Thymus (tissue), 11 donors: ENCODE data around the gene MAP2. TPM values are rescaled to one million over a fixed set of nuclear protein-coding genes. Genes with fewer than 3 reads are reported as not detected.

Experiments used
- DNase-seq, 9 donors: peaks; one replicate each; pipeline ENCODE4 v3.0.0-alpha.2; 2013; ENCODE audit warnings: low spot score in 9 of 9, low read depth in 6 of 9, missing footprints in 1 of 9
- H3K27ac ChIP-seq, 2 donors: one replicate each; pipeline ENCODE4 v1.5.1; 2013; ENCODE audit warnings: control low read depth in 1 of 2, low read depth in 1 of 2, low read length in 1 of 2, mild to moderate bottlenecking in 1 of 2, moderate library complexity in 1 of 2
- H3K27me3 ChIP-seq, 2 donors: one replicate each; pipeline ENCODE4 v1.5.1; 2013; ENCODE audit warnings: low read length in 1 of 2; ENCODE audit not compliant: control insufficient read depth in 2 of 2, insufficient read depth in 1 of 2
- H3K36me3 ChIP-seq, 2 donors: one replicate each; pipeline ENCODE4 v1.5.1; 2013; ENCODE audit warnings: low read length in 1 of 2, mild to moderate bottlenecking in 1 of 2, moderate library complexity in 1 of 2; ENCODE audit not compliant: control insufficient read depth in 2 of 2, insufficient read depth in 2 of 2
- H3K4me1 ChIP-seq, 2 donors: one replicate each; pipeline ENCODE4 v1.5.1; 2013; ENCODE audit warnings: low read length in 2 of 2; ENCODE audit not compliant: control insufficient read depth in 2 of 2, insufficient read depth in 2 of 2
- H3K4me3 ChIP-seq, 2 donors: one replicate each; pipeline ENCODE4 v1.5.1; 2013; ENCODE audit warnings: low read length in 2 of 2, control low read depth in 1 of 2, mild to moderate bottlenecking in 1 of 2
- H3K9me3 ChIP-seq, 2 donors: one replicate each; pipeline ENCODE4 v1.5.1; 2013; ENCODE audit warnings: low read length in 1 of 2, mild to moderate bottlenecking in 1 of 2; ENCODE audit not compliant: control insufficient read depth in 2 of 2, insufficient read depth in 1 of 2
- WGBS: extraction: QIAGEN DNeasy Blood & Tissue Kit; methylation state at CpG from one replicate; pipeline ENCODE4 v1.1.7; 2013; 5-methylcytosine and 5-hydroxymethylcytosine counted together
- polyA plus RNA-seq: library from polyadenylated mRNA; stranded (reverse); fragments of 200-250 nt; gene quantifications from one replicate; pipeline ENCODE4 v1.2.3, GENCODE V29; 2013
- total RNA-seq: library from RNA; stranded (reverse); fragments of 120-200 nt; gene quantifications from one replicate; pipeline ENCODE4 v1.2.4, GENCODE V29; 2013
- donor health status: healthy.

The MAP2 gene
- total and polyA plus RNA-seq, 2 donors = 2.5 to 5.3 TPM

DNA sequence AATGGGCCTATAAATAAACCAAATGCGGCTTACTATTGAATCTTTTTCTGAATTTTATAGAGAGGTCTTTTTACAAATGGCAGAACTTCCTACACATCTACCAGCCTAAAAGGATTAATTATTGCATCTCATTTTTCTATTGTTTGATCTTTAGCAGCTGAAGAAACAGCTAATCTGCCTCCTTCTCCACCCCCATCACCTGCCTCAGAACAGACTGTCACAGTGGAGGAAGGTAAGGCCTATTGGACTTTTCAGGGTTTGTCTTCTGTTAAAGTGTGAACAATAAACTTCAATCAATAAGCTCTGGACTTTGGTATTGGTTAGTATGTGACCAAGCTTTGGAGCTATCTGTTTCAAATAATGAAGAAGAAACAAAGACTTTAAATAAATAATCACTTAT lies 256.7 kb downstream of the MAP2 start:
- Histone ChIP-seq H3K4me3 (no peak overlapping the region), H3K9me3 (no peaks in the 10 kb centered on the region), H3K27ac (no peak overlapping the region), H3K36me3 (no peaks in the 10 kb centered on the region), H3K4me1 (no peaks in the 10 kb centered on the region), H3K27me3 (no peaks in the 10 kb centered on the region)
- WGBS = 96% methylated on average over 1 of the region's 1 CpG
- no peak for DNase-seq

- no peak overlapping the region for H3K4me3 ChIP-seq
- DNase-seq = no peak
- H3K27ac ChIP-seq = no peak overlapping the region
Observed at GRCh38 chr2:209681201-209681735, 257.4 kb downstream of the MAP2 start.

DNA sequence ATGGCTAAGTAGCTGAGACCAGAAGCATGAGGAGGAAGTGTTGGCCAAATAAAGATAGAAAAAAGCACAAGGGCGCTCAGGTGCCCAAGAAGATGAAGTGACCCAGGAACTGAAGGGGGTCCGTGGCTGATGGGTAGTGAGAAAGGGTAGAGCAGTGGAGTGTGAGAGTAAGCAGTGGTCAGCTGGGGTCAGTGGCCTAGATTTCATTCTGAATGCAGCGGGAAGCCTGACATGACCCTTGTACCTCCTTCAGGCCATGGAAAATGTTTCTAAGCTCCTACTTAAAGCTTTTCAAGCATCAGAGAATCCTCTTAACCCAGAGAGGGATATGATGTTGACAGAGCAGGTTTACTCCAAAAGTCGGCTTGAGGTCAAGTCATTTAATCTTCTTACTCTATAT lies 258.8 kb downstream of the MAP2 start:
- no peak for DNase-seq
- H3K4me1 ChIP-seq = no peaks in the 10 kb centered on the region
- 93% methylated on average over 4 of the region's 4 CpGs for WGBS

More at GRCh38 chr2:209681201-209681735, 257.4 kb downstream of the MAP2 start:
- no peaks in the 10 kb centered on the region for H3K4me1 ChIP-seq
- H3K9me3 ChIP-seq = no peaks in the 10 kb centered on the region
- no peaks in the 10 kb centered on the region for H3K36me3 ChIP-seq
- WGBS = 39% methylated on average over 1 of the region's 1 CpG
- no peaks in the 10 kb centered on the region for H3K27me3 ChIP-seq

DNA sequence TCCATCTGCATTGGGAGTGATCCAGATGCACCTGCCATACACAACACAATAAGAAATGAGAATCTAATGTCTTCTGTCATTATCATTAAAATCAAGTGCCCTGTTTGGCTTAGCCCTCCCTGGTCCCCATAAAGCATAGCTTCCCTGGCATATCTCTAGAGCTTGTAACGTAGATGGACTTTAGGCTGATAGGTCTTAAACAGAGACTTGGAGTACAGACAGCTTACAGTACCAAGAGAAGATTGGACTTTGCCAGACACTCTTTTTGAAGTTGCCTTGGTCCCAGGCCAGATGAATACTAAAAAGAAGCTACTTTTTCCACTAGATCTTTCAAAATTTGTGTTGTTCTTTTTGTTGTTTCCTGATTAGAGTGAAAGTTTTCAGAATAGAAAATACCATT lies 261.5 kb downstream of the MAP2 start:
- no peaks in the 10 kb centered on the region for H3K9me3 ChIP-seq
- 68% methylated on average over 1 of the region's 1 CpG for WGBS

More for the DNA sequence above, 258.8 kb downstream of the MAP2 start:
- no peak overlapping the region for H3K4me3 ChIP-seq
- no peaks in the 10 kb centered on the region for H3K27me3 ChIP-seq
- H3K36me3 ChIP-seq = no peaks in the 10 kb centered on the region
- no peaks in the 10 kb centered on the region for H3K9me3 ChIP-seq
- H3K27ac ChIP-seq = no peak overlapping the region

GRCh38 chr2:209685963-209686362 lies 262.1 kb downstream of the MAP2 start:
- Histone ChIP-seq H3K4me1 (no peaks in the 10 kb centered on the region), H3K36me3 (no peaks in the 10 kb centered on the region), H3K4me3 (no peak overlapping the region), H3K27ac (no peak overlapping the region), H3K27me3 (no peaks in the 10 kb centered on the region), H3K9me3 (no peaks in the 10 kb centered on the region)
- WGBS = 90% methylated on average over 4 of the region's 4 CpGs
- DNase-seq = no peak

More for the DNA sequence above, 261.5 kb downstream of the MAP2 start:
- no peaks in the 10 kb centered on the region for H3K27me3 ChIP-seq
- no peaks in the 10 kb centered on the region for H3K4me1 ChIP-seq
- H3K4me3 ChIP-seq = no peak overlapping the region
- no peaks in the 10 kb centered on the region for H3K36me3 ChIP-seq
- DNase-seq = no peak
- H3K27ac ChIP-seq = no peak overlapping the region

DNA sequence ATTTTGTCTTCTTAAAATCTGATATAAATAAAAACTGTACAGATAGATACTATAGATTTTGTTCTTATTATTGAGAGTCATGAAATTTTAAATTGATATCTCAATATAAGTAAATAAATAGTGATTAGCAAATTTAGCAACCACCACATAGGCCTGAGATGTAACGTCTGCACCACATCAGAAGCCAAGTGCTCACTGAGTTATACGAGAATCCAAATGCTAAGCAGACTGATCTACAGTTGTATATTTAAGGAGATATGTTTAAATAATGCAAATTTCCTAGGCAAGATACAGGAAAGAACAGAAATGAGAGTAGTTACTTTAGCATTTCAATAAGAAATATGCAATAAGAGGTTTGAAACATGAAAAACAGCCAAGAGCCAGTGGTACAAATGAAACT lies 262.6 kb downstream of the MAP2 start:
- Histone ChIP-seq H3K36me3 (no peaks in the 10 kb centered on the region), H3K27me3 (no peaks in the 10 kb centered on the region), H3K9me3 (no peaks in the 10 kb centered on the region), H3K27ac (no peak overlapping the region), H3K4me1 (no peaks in the 10 kb centered on the region), H3K4me3 (no peak overlapping the region)
- DNase-seq = no peak
- WGBS = 88% methylated on average over 2 of the region's 2 CpGs

DNA sequence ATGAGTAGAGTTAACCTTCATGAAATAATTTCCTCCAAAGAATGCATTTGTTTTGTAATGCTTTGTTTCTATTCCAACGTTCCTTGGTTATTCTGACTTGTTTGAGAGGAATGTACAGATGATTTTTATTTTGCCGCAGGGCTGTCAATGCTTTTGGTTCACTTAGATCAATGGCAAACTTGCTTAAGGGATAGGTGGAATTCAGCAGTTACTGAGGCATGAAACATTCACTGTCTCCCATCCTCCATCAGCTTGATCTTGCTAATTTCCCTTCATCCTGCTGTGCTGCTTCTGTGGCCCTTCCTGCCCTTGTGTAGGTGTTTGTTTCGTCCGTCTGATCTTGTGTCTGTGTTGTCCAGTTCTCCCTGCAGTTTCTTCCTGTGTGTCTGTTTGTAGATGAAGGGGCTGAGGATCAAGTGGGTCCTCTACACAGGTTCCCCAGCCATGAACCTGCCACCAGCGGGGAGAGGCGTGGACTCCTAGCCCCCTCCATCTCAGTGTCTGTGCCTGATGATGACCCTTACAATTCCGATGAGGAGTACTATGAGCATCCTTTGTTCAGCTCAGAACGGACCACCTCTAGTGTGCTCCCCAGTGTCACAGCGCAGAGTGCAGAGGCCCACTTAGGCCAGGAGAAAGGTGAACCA lies 263.6 kb downstream of the MAP2 start:
- no peaks in the 10 kb centered on the region for H3K36me3 ChIP-seq
- DNase-seq = no peak
- H3K4me1 ChIP-seq = no peaks in the 10 kb centered on the region
- no peaks in the 10 kb centered on the region for H3K9me3 ChIP-seq
- no peak overlapping the region for H3K4me3 ChIP-seq
- H3K27ac ChIP-seq = no peak overlapping the region
- H3K27me3 ChIP-seq = no peaks in the 10 kb centered on the region
- 86% methylated on average over 9 of the region's 9 CpGs for WGBS

- DNase-seq = no peak
- H3K4me1 ChIP-seq = no peaks in the 10 kb centered on the region
- no peak overlapping the region for H3K4me3 ChIP-seq
- 94% methylated on average over 2 of the region's 2 CpGs for WGBS
- H3K27ac ChIP-seq = no peak overlapping the region
- H3K9me3 ChIP-seq = no peaks in the 10 kb centered on the region
- H3K36me3 ChIP-seq = no peaks in the 10 kb centered on the region
- no peaks in the 10 kb centered on the region for H3K27me3 ChIP-seq
Observed at GRCh38 chr2:209688385-209688784, 264.5 kb downstream of the MAP2 start.

DNA sequence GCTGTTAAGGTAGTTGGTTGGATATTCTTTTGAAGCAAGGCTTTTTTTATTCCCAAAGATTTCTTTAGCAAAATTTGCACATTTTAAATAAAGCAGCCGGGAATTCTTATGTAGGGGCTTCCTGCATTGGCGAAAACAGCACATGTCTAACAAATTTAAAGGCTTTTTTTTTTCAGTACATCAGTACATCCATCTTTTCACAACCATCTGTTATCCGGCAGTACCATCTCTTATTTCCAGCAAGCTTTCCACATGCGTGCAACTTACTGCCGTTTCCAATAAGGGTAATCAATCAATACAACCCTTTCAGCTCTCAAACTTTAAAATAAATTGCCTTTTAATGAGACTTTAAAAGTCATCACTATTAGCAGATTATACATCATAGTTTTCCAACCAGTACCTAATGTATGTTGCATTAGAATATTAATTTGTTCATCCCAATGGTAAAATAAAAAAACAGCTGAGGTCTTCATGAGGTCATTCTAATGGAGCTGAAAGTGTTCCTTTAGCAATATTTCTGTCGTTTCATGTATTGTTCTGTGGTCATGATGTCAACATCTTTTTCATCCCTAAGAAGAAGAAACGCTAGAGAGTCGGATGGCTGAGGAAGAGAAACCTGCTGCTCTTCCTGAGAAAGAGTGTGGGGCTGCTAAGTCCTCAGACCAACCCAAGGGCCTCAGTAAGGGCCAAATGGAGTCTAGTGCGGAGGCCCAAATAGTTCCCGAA lies 266.3 kb downstream of the MAP2 start:
- H3K27me3 ChIP-seq = no peaks in the 10 kb centered on the region
- no peak for DNase-seq
- no peaks in the 10 kb centered on the region for H3K9me3 ChIP-seq
- H3K27ac ChIP-seq = no peak overlapping the region
- H3K4me3 ChIP-seq = no peak overlapping the region
- H3K4me1 ChIP-seq = no peaks in the 10 kb centered on the region
- no peaks in the 10 kb centered on the region for H3K36me3 ChIP-seq
- 88% methylated on average over 10 of the region's 10 CpGs for WGBS
